ENCODE measurements around the gene EHF. TPM values are rescaled to one million over a fixed set of nuclear protein-coding genes. Genes with fewer than 3 reads are reported as not detected.
"Not testable (repeated sequence)": the region's sequence is repeated elsewhere in the genome, so short reads cannot be mapped to it uniquely, and the experiment has no call there.

Gene EHF
- total RNA-seq, 1 donor from 2014 or later = not detected

GRCh38 chr11:34588023-34588422 lies 32.9 kb upstream of the EHF start:
- no peak overlapping the region for H3K27ac Mint-ChIP-seq (ENCODE audit: unreplicated experiment)
- peaks cover 2% of the 10 kb centered on the region for H3K36me3 Mint-ChIP-seq (ENCODE audit: unreplicated experiment)
- DNase-seq (ENCODE audit: extremely low spot score, unreplicated experiment) = no peak
- peaks cover 2% of the 10 kb centered on the region for H3K9me3 Mint-ChIP-seq (ENCODE audit: unreplicated experiment)
- H3K4me1 Mint-ChIP-seq (ENCODE audit: unreplicated experiment) = peaks cover 4% of the 10 kb centered on the region
- TF ChIP-seq CTCF (IDR thresholded peaks at IDR 0.05) = no peak
- peaks cover 59% of the 10 kb centered on the region for H3K27me3 Mint-ChIP-seq (ENCODE audit: unreplicated experiment)
- no peak overlapping the region for H3K4me3 Mint-ChIP-seq (ENCODE audit: unreplicated experiment)

GRCh38 chr11:34588701-34589100 lies 32.2 kb upstream of the EHF start:
- H3K4me1 Mint-ChIP-seq (ENCODE audit: unreplicated experiment) = peaks cover 4% of the 10 kb centered on the region
- peaks cover 6% of the 10 kb centered on the region for H3K9me3 Mint-ChIP-seq (ENCODE audit: unreplicated experiment)
- H3K27ac Mint-ChIP-seq (ENCODE audit: unreplicated experiment) = no peak overlapping the region
- no peak for DNase-seq (ENCODE audit: extremely low spot score, unreplicated experiment)
- H3K36me3 Mint-ChIP-seq (ENCODE audit: unreplicated experiment) = peaks cover 4% of the 10 kb centered on the region
- H3K27me3 Mint-ChIP-seq (ENCODE audit: unreplicated experiment) = peaks cover 57% of the 10 kb centered on the region
- no peak overlapping the region for H3K4me3 Mint-ChIP-seq (ENCODE audit: unreplicated experiment)
- no peak for TF ChIP-seq CTCF (IDR thresholded peaks at IDR 0.05)

GRCh38 chr11:34589177-34589576 lies 31.7 kb upstream of the EHF start:
- H3K4me3 Mint-ChIP-seq (ENCODE audit: unreplicated experiment); H3K4me1 Mint-ChIP-seq (ENCODE audit: unreplicated experiment); H3K36me3 Mint-ChIP-seq (ENCODE audit: unreplicated experiment); H3K9me3 Mint-ChIP-seq (ENCODE audit: unreplicated experiment); H3K27ac Mint-ChIP-seq (ENCODE audit: unreplicated experiment); DNase-seq (ENCODE audit: extremely low spot score, unreplicated experiment): not testable (repeated sequence)
- peaks cover 57% of the 10 kb centered on the region for H3K27me3 Mint-ChIP-seq (ENCODE audit: unreplicated experiment)

- H3K27ac Mint-ChIP-seq (ENCODE audit: unreplicated experiment) = no peak overlapping the region
- peaks cover 9% of the 10 kb centered on the region for H3K9me3 Mint-ChIP-seq (ENCODE audit: unreplicated experiment)
- H3K27me3 Mint-ChIP-seq (ENCODE audit: unreplicated experiment) = peaks cover 47% of the 10 kb centered on the region
- H3K4me3 Mint-ChIP-seq (ENCODE audit: unreplicated experiment) = no peak overlapping the region
- no peaks in the 10 kb centered on the region for H3K4me1 Mint-ChIP-seq (ENCODE audit: unreplicated experiment)
- no peak for DNase-seq (ENCODE audit: extremely low spot score, unreplicated experiment)
- H3K36me3 Mint-ChIP-seq (ENCODE audit: unreplicated experiment) = peaks cover 4% of the 10 kb centered on the region
- no peak for TF ChIP-seq CTCF (IDR thresholded peaks at IDR 0.05)
Measured at GRCh38 chr11:34593085-34593484, 27.8 kb upstream of the EHF start.

- peaks cover 5% of the 10 kb centered on the region for H3K4me1 Mint-ChIP-seq (ENCODE audit: unreplicated experiment)
- no peak overlapping the region for H3K27ac Mint-ChIP-seq (ENCODE audit: unreplicated experiment)
- DNase-seq (ENCODE audit: extremely low spot score, unreplicated experiment) = no peak
- peaks cover 39% of the 10 kb centered on the region for H3K27me3 Mint-ChIP-seq (ENCODE audit: unreplicated experiment)
- H3K9me3 Mint-ChIP-seq (ENCODE audit: unreplicated experiment) = peaks cover 9% of the 10 kb centered on the region
- TF ChIP-seq CTCF (IDR thresholded peaks at IDR 0.05) = no peak
- peaks cover 4% of the 10 kb centered on the region for H3K36me3 Mint-ChIP-seq (ENCODE audit: unreplicated experiment)
- no peak overlapping the region for H3K4me3 Mint-ChIP-seq (ENCODE audit: unreplicated experiment)
Measured at GRCh38 chr11:34594603-34595002, 26.3 kb upstream of the EHF start.

- Mint-ChIP-seq H3K27me3 (ENCODE audit: unreplicated experiment) (peaks cover 31% of the 10 kb centered on the region), H3K27ac (ENCODE audit: unreplicated experiment) (no peak overlapping the region), H3K4me1 (ENCODE audit: unreplicated experiment) (peaks cover 7% of the 10 kb centered on the region), H3K4me3 (ENCODE audit: unreplicated experiment) (no peak overlapping the region), H3K9me3 (ENCODE audit: unreplicated experiment) (peaks cover 9% of the 10 kb centered on the region), H3K36me3 (ENCODE audit: unreplicated experiment) (peaks cover 4% of the 10 kb centered on the region)
- TF ChIP-seq CTCF (IDR thresholded peaks at IDR 0.05) = no peak
- no peak for DNase-seq (ENCODE audit: extremely low spot score, unreplicated experiment)
Measured at GRCh38 chr11:34595391-34595790, 25.5 kb upstream of the EHF start.
